C4-2B (cell line): ENCODE data around the gene DNAJC15.

Experiments used
- CTCF ChIP-seq: fragments of 450-650 bp; conservative IDR thresholded peaks from 2 replicates; pipeline ENCODE4 v1.5.1; 2017; ENCODE audit warnings: mild to moderate bottlenecking
- ZFX ChIP-seq: fragments of 450-650 bp; IDR thresholded peaks from 2 replicates; pipeline ENCODE4 v1.6.1; 2017

DNA sequence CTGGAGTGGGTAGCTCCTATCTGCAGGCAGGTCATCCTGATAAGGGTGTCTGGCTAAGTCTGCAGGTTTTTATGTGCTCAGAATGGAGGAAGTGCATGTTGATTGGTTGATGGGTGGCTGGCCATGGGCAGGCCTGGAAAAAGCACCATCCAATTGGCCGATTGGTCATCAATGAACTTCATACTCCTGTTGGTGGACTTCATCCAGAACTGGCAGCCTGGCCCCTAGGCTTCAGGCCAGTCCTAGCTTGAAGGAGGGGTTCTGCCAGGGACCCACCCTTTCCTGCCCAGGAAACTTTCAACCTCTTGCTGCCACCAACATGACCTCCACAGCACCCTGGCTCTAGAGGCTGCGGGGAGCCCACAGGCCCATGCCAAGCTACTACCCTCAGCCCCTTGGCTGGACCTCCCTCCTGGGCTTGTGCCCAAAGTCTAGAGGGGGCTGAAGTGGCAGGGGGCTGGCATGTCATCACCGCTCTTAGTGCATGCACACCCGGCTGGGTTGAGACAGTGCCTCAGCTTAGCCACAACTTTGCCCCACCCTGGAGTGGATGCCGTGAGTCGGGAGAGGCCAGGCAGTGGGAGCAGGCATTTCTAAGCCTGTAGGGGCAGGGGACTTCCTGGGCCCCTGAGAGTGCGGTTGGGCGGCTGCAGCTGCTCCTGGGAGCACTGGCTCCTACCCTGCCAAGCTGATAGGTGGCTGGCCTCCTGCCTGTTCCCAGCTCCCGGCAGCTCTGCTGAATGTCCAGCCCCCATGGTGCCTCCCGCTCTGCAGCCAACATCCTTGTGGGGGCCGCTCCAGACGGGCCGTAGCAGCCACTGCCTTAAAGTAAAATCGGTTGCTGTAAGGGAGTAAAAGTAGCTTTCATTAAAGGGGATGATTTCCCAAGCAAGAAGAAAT lies 13.2 kb downstream of the DNAJC15 start:
- TF ChIP-seq CTCF: no peak
- TF ChIP-seq ZFX: no peak
